Natural killer cell (primary cell): ENCODE results near the gene PTK7. TPM values are rescaled to one million over a fixed set of nuclear protein-coding genes. Genes with fewer than 3 reads are reported as not detected.
A peak's percentile ranks its signal among the peaks of the same experiment; 100 is the strongest.

ENCODE experiments used
- ATAC-seq, 3 donors: fragments of 150-1000 bp in 2 of 3; fragments of 200-7000 bp in 1 of 3; cut with Tn5 transposase; 1 replicate in 1 of 3; 2 replicates in 2 of 3; pipeline ENCODE4 v1.10.0; 2021; ENCODE audit warnings: mild to moderate bottlenecking in 2 of 3, moderate library complexity in 2 of 3
- DNase-seq, 2 donors: peaks; one replicate each; pipeline versions ENCODE4 v3.0.0 to v3.0.0-alpha.2; 2013 to 2021; ENCODE audit warnings: mixed read lengths in 1 of 2
- H3K27ac ChIP-seq: one replicate; pipeline ENCODE4 v1.5.1; 2013; ENCODE audit warnings: mild to moderate bottlenecking, low read length
- H3K27me3 ChIP-seq: one replicate; pipeline ENCODE4 v1.6.1; 2013; ENCODE audit warnings: low read length; ENCODE audit not compliant: control insufficient read depth, insufficient read depth
- H3K36me3 ChIP-seq: one replicate; pipeline ENCODE4 v1.6.1; 2013; ENCODE audit warnings: low read length; ENCODE audit not compliant: control insufficient read depth, insufficient read depth
- H3K4me1 ChIP-seq: one replicate; pipeline ENCODE4 v1.6.1; 2013; ENCODE audit warnings: low read length; ENCODE audit not compliant: control insufficient read depth, insufficient read depth
- H3K4me3 ChIP-seq: one replicate; pipeline ENCODE4 v1.5.1; 2013; ENCODE audit warnings: low read length
- H3K9me3 ChIP-seq: one replicate; pipeline ENCODE4 v1.6.1; 2013; ENCODE audit warnings: low read length; ENCODE audit not compliant: control insufficient read depth, insufficient read depth
- H3K27ac Mint-ChIP-seq, 2 donors: one replicate each; pipeline ENCODE4 v1.8.0; 2022; ENCODE audit warnings: mild to moderate bottlenecking in 2 of 2, mixed read lengths in 2 of 2, moderate library complexity in 1 of 2
- H3K27me3 Mint-ChIP-seq, 2 donors: one replicate each; pipeline ENCODE4 v1.8.0; 2022; ENCODE audit warnings: low read depth in 2 of 2, mixed read lengths in 2 of 2
- H3K36me3 Mint-ChIP-seq: one replicate; pipeline ENCODE4 v1.8.0; 2022; ENCODE audit warnings: mixed read lengths
- H3K4me1 Mint-ChIP-seq, 2 donors: one replicate each; pipeline ENCODE4 v1.8.0; 2022; ENCODE audit warnings: mixed read lengths in 2 of 2
- H3K4me3 Mint-ChIP-seq: one replicate; pipeline ENCODE4 v1.8.0; 2022; ENCODE audit warnings: mild to moderate bottlenecking, moderate library complexity, mixed read lengths
- H3K9me3 Mint-ChIP-seq, 2 donors: one replicate each; pipeline ENCODE4 v1.8.0; 2022; ENCODE audit warnings: mixed read lengths in 2 of 2
- WGBS: methylation state at CpG from one replicate; pipeline ENCODE4 v1.1.7; 2013; ENCODE audit warnings: missing lambda C conversion rate; ENCODE audit not compliant: insufficient coverage; 5-methylcytosine and 5-hydroxymethylcytosine counted together
- intact Hi-C: fragments of 100-400 bp; cut with micrococcal nuclease; formaldehyde crosslinking; loops from one replicate; pipeline ENCODE4 v1.14.2; 2022
- total RNA-seq, 4 donors: library from RNA; stranded (reverse); fragments of 120-200 nt in 1 of 4; gene quantifications; one replicate each; pipeline versions ENCODE4 v1.2.3 to v1.2.4, GENCODE V29; 2013 to 2022
- TF ChIP-seq, protein P1 (sequence below): fragments of 200-600 bp; IDR thresholded peaks from one replicate; pipeline ENCODE4 v1.8.0; 2022; ENCODE audit warnings: antibody characterized with exemption

Gene PTK7
- total RNA-seq, 3 donors from 2014 or later (not counting 1 experiment from before 2014, with no cell fraction given), result 1.7 to 5.6 (median 2.8) TPM

DNA sequence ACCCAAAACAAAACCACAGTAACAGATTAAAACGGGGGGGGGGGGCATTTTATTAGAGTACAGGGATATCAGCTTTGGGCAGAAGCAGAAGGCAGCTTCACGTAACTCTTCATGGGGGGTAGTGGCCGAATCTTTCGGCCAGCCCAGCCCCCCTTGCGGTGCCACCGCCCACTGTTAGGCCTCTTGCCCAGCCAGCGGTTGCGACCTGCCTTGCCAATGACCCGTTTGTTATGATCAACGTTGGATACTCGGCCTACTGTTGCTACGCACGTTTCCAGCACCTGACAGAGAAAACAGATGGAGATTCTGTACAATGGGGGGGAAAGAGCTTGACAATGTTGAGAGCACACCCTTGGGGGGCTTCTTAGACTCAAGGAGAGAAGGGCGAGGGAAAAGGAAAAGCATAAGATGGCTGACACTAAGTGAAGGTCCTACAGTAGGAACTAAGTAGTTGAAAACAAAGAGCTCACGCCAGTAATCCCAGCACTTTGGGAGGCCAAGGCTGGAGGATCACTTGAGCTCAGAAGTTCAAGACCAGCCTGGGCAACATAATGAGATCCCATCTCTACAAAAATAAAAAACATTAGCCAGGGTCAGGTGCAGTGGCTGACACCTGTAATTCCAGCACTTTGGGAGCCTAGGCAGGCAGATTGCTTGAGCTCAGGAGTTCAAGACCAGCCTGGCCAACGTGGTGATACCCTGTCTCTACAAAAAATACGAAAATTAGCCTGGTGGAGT is 21.7 kb upstream of the PTK7 start:
- DNase-seq (no peak), ATAC-seq (no peak)
- Mint-ChIP-seq H3K27me3 (no peaks in the 10 kb centered on the region), H3K4me3 (peak overlapping the region; percentile 90), H3K9me3 (no peaks in the 10 kb centered on the region), H3K4me1 (peaks cover 44 to 52% of the 10 kb centered on the region in 2 donors), H3K36me3 (no peaks in the 10 kb centered on the region), H3K27ac (peak overlapping the region; percentile 93 to 95)
- intact Hi-C loops, result no loop called here
- Histone ChIP-seq H3K27ac (peak overlapping the region; percentile 83), H3K36me3 (peaks cover 11% of the 10 kb centered on the region), H3K4me3 (peak overlapping the region; percentile 80), H3K4me1 (peaks cover 31% of the 10 kb centered on the region), H3K9me3 (no peaks in the 10 kb centered on the region), H3K27me3 (no peaks in the 10 kb centered on the region)
- TF ChIP-seq, protein P1, sequence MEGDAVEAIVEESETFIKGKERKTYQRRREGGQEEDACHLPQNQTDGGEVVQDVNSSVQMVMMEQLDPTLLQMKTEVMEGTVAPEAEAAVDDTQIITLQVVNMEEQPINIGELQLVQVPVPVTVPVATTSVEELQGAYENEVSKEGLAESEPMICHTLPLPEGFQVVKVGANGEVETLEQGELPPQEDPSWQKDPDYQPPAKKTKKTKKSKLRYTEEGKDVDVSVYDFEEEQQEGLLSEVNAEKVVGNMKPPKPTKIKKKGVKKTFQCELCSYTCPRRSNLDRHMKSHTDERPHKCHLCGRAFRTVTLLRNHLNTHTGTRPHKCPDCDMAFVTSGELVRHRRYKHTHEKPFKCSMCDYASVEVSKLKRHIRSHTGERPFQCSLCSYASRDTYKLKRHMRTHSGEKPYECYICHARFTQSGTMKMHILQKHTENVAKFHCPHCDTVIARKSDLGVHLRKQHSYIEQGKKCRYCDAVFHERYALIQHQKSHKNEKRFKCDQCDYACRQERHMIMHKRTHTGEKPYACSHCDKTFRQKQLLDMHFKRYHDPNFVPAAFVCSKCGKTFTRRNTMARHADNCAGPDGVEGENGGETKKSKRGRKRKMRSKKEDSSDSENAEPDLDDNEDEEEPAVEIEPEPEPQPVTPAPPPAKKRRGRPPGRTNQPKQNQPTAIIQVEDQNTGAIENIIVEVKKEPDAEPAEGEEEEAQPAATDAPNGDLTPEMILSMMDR, result no peak
- 85% methylated on average over 17 of the region's 17 CpGs for WGBS

DNA sequence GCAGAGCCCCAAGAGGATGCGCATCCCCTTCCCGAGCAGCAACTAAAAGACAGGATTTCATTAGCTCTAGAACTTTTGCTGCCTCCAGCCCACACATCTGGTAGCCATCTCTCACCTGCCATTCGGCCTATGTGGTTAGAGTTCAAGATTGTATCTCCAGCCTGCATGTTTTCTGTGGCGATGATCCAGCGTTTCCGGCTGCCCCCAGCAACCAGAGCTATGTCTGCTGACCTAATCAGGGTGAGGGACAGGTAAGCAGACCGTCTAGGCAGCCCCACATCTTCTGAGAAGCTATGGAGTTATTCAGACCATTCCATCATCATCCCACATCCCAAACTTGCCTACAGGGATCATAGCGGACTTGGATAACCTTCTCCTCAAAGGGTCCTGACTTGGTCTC is 20.1 kb upstream of the PTK7 start:
- no peak for ATAC-seq
- no peak for DNase-seq
- H3K27ac Mint-ChIP-seq, result peak overlapping the region; percentile 27 to 54

GRCh38 chr6:43058531-43058930 is 17.6 kb upstream of the PTK7 start:
- intact Hi-C loops, result loop anchor here (2.0 kb wide), 1 partner anchor 80 kb away; the partner anchor contains the start of gene PEX6
- DNase-seq, result no peak
- H3K36me3 Mint-ChIP-seq, result no peaks in the 10 kb centered on the region
- Histone ChIP-seq H3K27me3 (no peaks in the 10 kb centered on the region), H3K4me3 (peak overlapping the region; percentile 90), H3K4me1 (peaks cover 26% of the 10 kb centered on the region), H3K36me3 (peaks cover 12% of the 10 kb centered on the region), H3K9me3 (no peaks in the 10 kb centered on the region), H3K27ac (no peak overlapping the region)
- WGBS, result 60% methylated on average over 1 of the region's 1 CpG
- TF ChIP-seq, protein P1, result no peak
- no peaks in the 10 kb centered on the region for H3K27me3 Mint-ChIP-seq
- peak overlapping the region; percentile 96 for H3K4me3 Mint-ChIP-seq
- H3K9me3 Mint-ChIP-seq, result no peaks in the 10 kb centered on the region
- peak overlapping the region; percentile 98 to 99 for H3K27ac Mint-ChIP-seq
- H3K4me1 Mint-ChIP-seq, result peaks cover 28 to 43% of the 10 kb centered on the region in 2 donors
- ATAC-seq, result no peak

More for the DNA sequence above, 20.1 kb upstream of the PTK7 start:
- Mint-ChIP-seq H3K4me3 (peak overlapping the region; percentile 25), H3K36me3 (no peaks in the 10 kb centered on the region), H3K4me1 (peaks cover 41 to 62% of the 10 kb centered on the region in 2 donors), H3K27me3 (no peaks in the 10 kb centered on the region), H3K9me3 (no peaks in the 10 kb centered on the region)
- H3K27me3 ChIP-seq, result no peaks in the 10 kb centered on the region
- WGBS, result 78% methylated on average over 8 of the region's 8 CpGs
- TF ChIP-seq, protein P1, result no peak
- H3K4me1 ChIP-seq, result peaks cover 40% of the 10 kb centered on the region
- no peak overlapping the region for H3K4me3 ChIP-seq
- intact Hi-C loops, result no loop called here
- peaks cover 9% of the 10 kb centered on the region for H3K36me3 ChIP-seq
- H3K9me3 ChIP-seq, result no peaks in the 10 kb centered on the region
- H3K27ac ChIP-seq, result no peak overlapping the region
